IMR-90 (cell line): ENCODE results near the gene ADGRG3. TPM values are rescaled to one million over a fixed set of nuclear protein-coding genes. Genes with fewer than 3 reads are reported as not detected.

Experiments
- ATAC-seq: fragments of 200-7000 bp; cut with Tn5 transposase; 2 replicates; pipeline ENCODE4 v1.9.1; 2020; ENCODE audit warnings: low read depth, mild to moderate bottlenecking, moderate library complexity
- BruUV-seq: library from RNA; stranded (reverse); fragments of 400-500 nt; replicated peaks from 2 replicates; lab custom pipeline; 2021; lab: Mats Ljungman, UMichigan
- CTCF ChIA-PET: fragments of 300-600 bp; formaldehyde crosslinking; extraction: SDS; loops from one replicate; lab custom pipeline; 2021; ENCODE audit warnings: antibody characterized with exemption; lab: Yijun Ruan, JAX
- POLR2A ChIA-PET: fragments of 300-600 bp; sonication (Branson Sonifier 250); formaldehyde crosslinking; loops from one replicate; lab custom pipeline; 2022; ENCODE audit warnings: antibody characterized with exemption; ENCODE audit not compliant: unreplicated experiment; lab: Charles Lee
- DNase-seq: peaks from one replicate; pipeline ENCODE4 v3.0.0; 2013
- H2AFZ ChIP-seq: replicated peaks from 2 replicates; pipeline ENCODE3; 2013; ENCODE audit warnings: low read length, mild to moderate bottlenecking; ENCODE audit not compliant: poor library complexity
- H2AK5ac ChIP-seq: 2 replicates; pipeline ENCODE4 v1.6.1; 2013; ENCODE audit warnings: low read depth, low read length, inconsistent platforms
- H2AK9ac ChIP-seq: replicated peaks from 2 replicates; pipeline ENCODE3; 2013; ENCODE audit warnings: mild to moderate bottlenecking, low read depth, low read length, moderate library complexity; ENCODE audit not compliant: poor library complexity
- H2BK120ac ChIP-seq: 2 replicates; pipeline ENCODE4 v1.6.1; 2013; ENCODE audit warnings: low read depth, low read length, inconsistent platforms
- H2BK15ac ChIP-seq: 3 replicates; pipeline ENCODE4 v1.6.1; 2013; ENCODE audit warnings: low read depth, low read length, inconsistent platforms
- H2BK20ac ChIP-seq: 2 replicates; pipeline ENCODE4 v1.6.1; 2013; ENCODE audit warnings: low read depth, mild to moderate bottlenecking, inconsistent platforms, low read length, moderate library complexity
- H2BK5ac ChIP-seq: 2 replicates; pipeline ENCODE4 v1.6.1; 2013; ENCODE audit warnings: mild to moderate bottlenecking, low read depth, low read length, inconsistent platforms; ENCODE audit not compliant: poor library complexity, severe bottlenecking
- H3K14ac ChIP-seq: replicated peaks from 2 replicates; pipeline ENCODE4 v1.6.1; 2013; ENCODE audit warnings: low read depth, low read length, inconsistent platforms
- H3K18ac ChIP-seq: 2 replicates; pipeline ENCODE4 v1.6.1; 2013; ENCODE audit warnings: low read depth, low read length, control low read depth
- H3K23ac ChIP-seq: 2 replicates; pipeline ENCODE4 v1.6.1; 2013; ENCODE audit warnings: low read depth, low read length, inconsistent platforms
- H3K27ac ChIP-seq: 2 replicates; pipeline ENCODE4 v1.5.1; 2013; ENCODE audit warnings: mild to moderate bottlenecking, control low read depth, low read length; ENCODE audit not compliant: insufficient read depth
- H3K27me3 ChIP-seq: 2 replicates; pipeline ENCODE4 v1.6.1; 2013; ENCODE audit warnings: low read length; ENCODE audit not compliant: control insufficient read depth, insufficient read depth
- H3K36me3 ChIP-seq: 2 replicates; pipeline ENCODE4 v1.6.1; 2013; ENCODE audit warnings: low read length, mixed read lengths; ENCODE audit not compliant: control insufficient read depth, insufficient read depth
- H3K4ac ChIP-seq: 2 replicates; pipeline ENCODE4 v1.6.1; 2013; ENCODE audit warnings: low read depth, low read length, inconsistent platforms
- H3K4me1 ChIP-seq: 2 replicates; pipeline ENCODE4 v1.6.1; 2013; ENCODE audit warnings: low read length, mixed read lengths; ENCODE audit not compliant: control insufficient read depth, insufficient read depth
- H3K4me2 ChIP-seq: 2 replicates; pipeline ENCODE4 v1.6.1; 2013; ENCODE audit warnings: low read depth, mild to moderate bottlenecking, control low read depth, low read length, moderate library complexity
- H3K4me3 ChIP-seq: 2 replicates; pipeline ENCODE4 v1.5.1; 2013; ENCODE audit warnings: low read depth, mild to moderate bottlenecking, control low read depth, low read length, moderate library complexity; ENCODE audit not compliant: insufficient read depth
- H3K56ac ChIP-seq: 2 replicates; pipeline ENCODE4 v1.6.1; 2013; ENCODE audit warnings: low read length, inconsistent platforms; ENCODE audit not compliant: insufficient read depth; ENCODE audit errors: extremely low read depth
- H3K79me1 ChIP-seq, 2 experiments: 2 replicates each; pipeline ENCODE4 v1.6.1; 2013; ENCODE audit warnings: low read length in 2 of 2, inconsistent platforms in 1 of 2, low read depth in 1 of 2
- H3K9ac ChIP-seq: 2 replicates; pipeline ENCODE4 v1.6.1; 2013; ENCODE audit warnings: low read depth, low read length, control low read depth
- H3K9me1 ChIP-seq: 2 replicates; pipeline ENCODE4 v1.6.1; 2013; ENCODE audit warnings: low read length, inconsistent platforms; ENCODE audit not compliant: insufficient read depth
- H3K9me3 ChIP-seq: 2 replicates; pipeline ENCODE4 v1.6.1; 2013; ENCODE audit warnings: low read length; ENCODE audit not compliant: control insufficient read depth, insufficient read depth
- H4K20me1 ChIP-seq: 2 replicates; pipeline ENCODE4 v1.6.1; 2013; ENCODE audit warnings: low read length, inconsistent platforms; ENCODE audit not compliant: insufficient read depth
- H4K5ac ChIP-seq: 2 replicates; pipeline ENCODE4 v1.6.1; 2013; ENCODE audit warnings: mild to moderate bottlenecking, low read depth, low read length, control low read depth
- H4K8ac ChIP-seq, 2 experiments: 2 replicates each; pipeline ENCODE4 v1.6.1; 2013; ENCODE audit warnings: low read depth in 2 of 2, low read length in 2 of 2, control low read depth in 1 of 2, inconsistent platforms in 1 of 2
- H4K91ac ChIP-seq: 2 replicates; pipeline ENCODE4 v1.6.1; 2013; ENCODE audit warnings: low read depth, low read length, inconsistent platforms; ENCODE audit not compliant: insufficient read depth
- CEBPB ChIP-seq: IDR thresholded peaks from 2 replicates; pipeline ENCODE4 v1.6.1; 2012; ENCODE audit warnings: low read depth, low read length, improper control_type of control experiment
- CHD1 ChIP-seq: IDR thresholded peaks from 2 replicates; pipeline ENCODE4 v1.6.1; 2012; ENCODE audit warnings: low read depth, low read length, improper control_type of control experiment
- FOS ChIP-seq: fragments of 150-350 bp; IDR thresholded peaks from 2 replicates; pipeline ENCODE4 v1.6.1; 2016; ENCODE audit warnings: low read depth, low read length
- MAFK ChIP-seq: IDR thresholded peaks from 2 replicates; pipeline ENCODE4 v1.6.1; 2012; ENCODE audit warnings: low read depth, low read length, improper control_type of control experiment
- MAZ ChIP-seq: IDR thresholded peaks from 2 replicates; pipeline ENCODE4 v1.6.1; 2012; ENCODE audit warnings: low read depth, mild to moderate bottlenecking, low read length, improper control_type of control experiment, moderate library complexity, borderline replicate concordance
- MXI1 ChIP-seq: IDR thresholded peaks from 2 replicates; pipeline ENCODE4 v1.6.1; 2012; ENCODE audit warnings: low read depth, mild to moderate bottlenecking, low read length, moderate library complexity, borderline replicate concordance
- POLR2A ChIP-seq: IDR thresholded peaks from 2 replicates; pipeline ENCODE4 v1.6.1; 2012; ENCODE audit warnings: mild to moderate bottlenecking, low read depth, low read length
- RAD21 ChIP-seq: IDR thresholded peaks from 2 replicates; pipeline ENCODE4 v1.6.1; 2012; ENCODE audit warnings: low read length, improper control_type of control experiment
- RCOR1 ChIP-seq: IDR thresholded peaks from 2 replicates; pipeline ENCODE4 v1.6.1; 2012; ENCODE audit warnings: mild to moderate bottlenecking, low read length, improper control_type of control experiment; ENCODE audit not compliant: insufficient replicate concordance
- RFX5 ChIP-seq: IDR thresholded peaks from 2 replicates; pipeline ENCODE4 v1.8.0; 2012; ENCODE audit warnings: low read depth, mild to moderate bottlenecking, low read length, moderate library complexity
- SMC3 ChIP-seq: fragments of 150-350 bp; IDR thresholded peaks from 2 replicates; pipeline ENCODE4 v1.6.1; 2016; ENCODE audit warnings: low read depth, mild to moderate bottlenecking, antibody characterized with exemption, low read length, moderate library complexity
- WGBS, 2 experiments: methylation state at CpG; one replicate each; pipeline versions ENCODE4 v1.1.5 to v1.1.7; 2013; ENCODE audit warnings: missing lambda C conversion rate in 2 of 2; ENCODE audit not compliant: insufficient read length in 1 of 2; ENCODE audit errors: extremely low coverage in 2 of 2; 5-methylcytosine and 5-hydroxymethylcytosine counted together
- dilution Hi-C: fragments of 300-500 bp; cut with HindIII; formaldehyde crosslinking; loops from one replicate; pipeline ENCODE4 v1.14.3; 2018; ENCODE audit warnings: low sequenced_read_pairs; ENCODE audit not compliant: unreplicated experiment
- in situ Hi-C: fragments of 300-500 bp; cut with MboI; formaldehyde crosslinking; loops from 3 replicates; pipeline ENCODE4 v1.14.3; 2019; ENCODE audit warnings: low sequenced_read_pairs, inconsistent platforms, mixed read lengths
- intact Hi-C: fragments of 100-400 bp; cut with micrococcal nuclease; formaldehyde crosslinking; loops from 2 replicates; pipeline ENCODE4 v1.10.0; 2022
- polyA plus RNA-seq, 3 experiments: library from polyadenylated mRNA; depleted of rRNA; stranded (reverse); fragments of >200 nt; gene quantifications; 2 replicates each; pipeline ENCODE4 v1.2.3, GENCODE V29; 2012; ENCODE audit warnings: low replicate concordance in 1 of 3
- total RNA-seq: library from RNA; depleted of rRNA; stranded (reverse); fragments of >200 nt; gene quantifications from 2 replicates; pipeline ENCODE4 v1.2.3, GENCODE V29; 2012
- TF ChIP-seq, protein P1 (sequence below): conservative IDR thresholded peaks from 2 replicates; pipeline ENCODE4 v1.5.1; 2012; ENCODE audit warnings: mild to moderate bottlenecking, low read depth, low read length, improper control_type of control experiment
- TF ChIP-seq, protein P2 (sequence below): fragments of 150-350 bp; IDR thresholded peaks from 2 replicates; pipeline ENCODE4 v1.6.1; 2016; ENCODE audit warnings: low read depth, mild to moderate bottlenecking, low read length, moderate library complexity, borderline replicate concordance

Gene ADGRG3
- total and polyA plus RNA-seq, 2 of the 4 experiments (the other 2 are of a cell fraction): not detected

DNA sequence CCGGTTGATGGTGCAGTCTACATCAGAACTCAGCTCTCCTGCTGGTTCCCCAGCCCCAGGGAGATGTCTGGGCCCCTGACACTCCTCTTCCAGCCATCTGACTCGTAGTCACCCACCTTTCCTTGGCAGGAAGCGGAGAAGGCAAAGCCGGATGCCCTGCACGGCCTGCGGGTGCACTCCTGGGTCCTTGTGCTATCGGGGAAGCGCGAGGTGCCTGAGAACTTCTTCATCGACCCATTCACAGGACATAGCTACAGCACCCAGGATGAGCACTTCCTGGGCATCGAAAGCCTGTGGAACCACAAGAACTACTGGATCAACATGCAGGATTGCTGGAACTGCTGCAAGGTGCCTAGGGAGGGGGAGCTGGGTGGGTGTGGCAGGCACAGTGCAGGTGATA is 39.2 kb downstream of the ADGRG3 start:
- Histone ChIP-seq H4K8ac (no peak overlapping the region), H3K4me2 (no peak overlapping the region), H3K27me3 (peaks cover 35% of the 10 kb centered on the region), H3K9me1 (no peaks in the 10 kb centered on the region), H3K18ac (no peak overlapping the region), H2AK9ac (no peak overlapping the region), H2BK120ac (no peak overlapping the region), H3K23ac (no peak overlapping the region), H3K4me3 (no peak overlapping the region), H2BK15ac (no peak overlapping the region), H4K5ac (no peak overlapping the region), H2BK5ac (no peak overlapping the region), H2AFZ (no peak overlapping the region), H2AK5ac (no peak overlapping the region), H3K9me3 (no peaks in the 10 kb centered on the region), H3K27ac (no peak overlapping the region), H2BK20ac (no peak overlapping the region), H3K4ac (no peak overlapping the region), H3K79me1 (no peaks in the 10 kb centered on the region), H3K4me1 (no peaks in the 10 kb centered on the region), H4K20me1 (no peaks in the 10 kb centered on the region), H3K9ac (no peak overlapping the region), H4K91ac (no peak overlapping the region), H3K36me3 (no peaks in the 10 kb centered on the region), H3K14ac (no peak overlapping the region), H3K56ac (no peak overlapping the region)
- TF ChIP-seq, protein P1, sequence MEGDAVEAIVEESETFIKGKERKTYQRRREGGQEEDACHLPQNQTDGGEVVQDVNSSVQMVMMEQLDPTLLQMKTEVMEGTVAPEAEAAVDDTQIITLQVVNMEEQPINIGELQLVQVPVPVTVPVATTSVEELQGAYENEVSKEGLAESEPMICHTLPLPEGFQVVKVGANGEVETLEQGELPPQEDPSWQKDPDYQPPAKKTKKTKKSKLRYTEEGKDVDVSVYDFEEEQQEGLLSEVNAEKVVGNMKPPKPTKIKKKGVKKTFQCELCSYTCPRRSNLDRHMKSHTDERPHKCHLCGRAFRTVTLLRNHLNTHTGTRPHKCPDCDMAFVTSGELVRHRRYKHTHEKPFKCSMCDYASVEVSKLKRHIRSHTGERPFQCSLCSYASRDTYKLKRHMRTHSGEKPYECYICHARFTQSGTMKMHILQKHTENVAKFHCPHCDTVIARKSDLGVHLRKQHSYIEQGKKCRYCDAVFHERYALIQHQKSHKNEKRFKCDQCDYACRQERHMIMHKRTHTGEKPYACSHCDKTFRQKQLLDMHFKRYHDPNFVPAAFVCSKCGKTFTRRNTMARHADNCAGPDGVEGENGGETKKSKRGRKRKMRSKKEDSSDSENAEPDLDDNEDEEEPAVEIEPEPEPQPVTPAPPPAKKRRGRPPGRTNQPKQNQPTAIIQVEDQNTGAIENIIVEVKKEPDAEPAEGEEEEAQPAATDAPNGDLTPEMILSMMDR: no peak
- TF ChIP-seq MAZ (no peak), RFX5 (no peak), FOS (no peak), MXI1 (no peak), POLR2A (no peak), SMC3 (no peak), CHD1 (no peak), MAFK (no peak), RAD21 (no peak), CEBPB (no peak), RCOR1 (no peak)
- TF ChIP-seq, protein P2, sequence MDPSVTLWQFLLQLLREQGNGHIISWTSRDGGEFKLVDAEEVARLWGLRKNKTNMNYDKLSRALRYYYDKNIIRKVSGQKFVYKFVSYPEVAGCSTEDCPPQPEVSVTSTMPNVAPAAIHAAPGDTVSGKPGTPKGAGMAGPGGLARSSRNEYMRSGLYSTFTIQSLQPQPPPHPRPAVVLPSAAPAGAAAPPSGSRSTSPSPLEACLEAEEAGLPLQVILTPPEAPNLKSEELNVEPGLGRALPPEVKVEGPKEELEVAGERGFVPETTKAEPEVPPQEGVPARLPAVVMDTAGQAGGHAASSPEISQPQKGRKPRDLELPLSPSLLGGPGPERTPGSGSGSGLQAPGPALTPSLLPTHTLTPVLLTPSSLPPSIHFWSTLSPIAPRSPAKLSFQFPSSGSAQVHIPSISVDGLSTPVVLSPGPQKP: no peak
- DNase-seq (no peak), ATAC-seq (no peak)
- intact Hi-C loops: no loop called here
- in situ Hi-C loops: no loop called here
- WGBS, 2 experiments: 0% methylated on average over 1 of the region's 11 CpGs; no CpG with 5 or more reads in 1 of the 2 experiments
- ChIA-PET POLR2A (no interaction called here), CTCF (interaction anchor here (0.5 kb wide), 1 partner anchor 988 kb away, joined by 3 read pairs; no protein-coding TSS in a partner anchor)
- BruUV-seq: no TSS peak
- dilution Hi-C loops: no loop called here
